Cardiac septum (tissue), 1 donor: ENCODE results near the gene DOK1. TPM values are rescaled to one million over a fixed set of nuclear protein-coding genes. Genes with fewer than 3 reads are reported as not detected.

ENCODE experiments used
- DNase-seq: peaks from one replicate; pipeline ENCODE4 v3.0.0-alpha.2; 2020; ENCODE audit warnings: low spot score
- intact Hi-C: fragments of 100-400 bp; cut with DNase I; formaldehyde crosslinking; loops from one replicate; pipeline ENCODE4 v1.14.0; 2022
- total RNA-seq: library from RNA; stranded (reverse); fragmentation: NEBNext Ultra II Directional; extraction: Animal tissue kit (Norgen Biotek cat#: 25700); gene quantifications from one replicate; pipeline ENCODE4 v1.2.1, GENCODE V29; 2021
- donor health status: DM: no; HTN: no; CAD: no.

Gene DOK1
- total RNA-seq, 1 donor from 2014 or later: 3.9 TPM

DNA sequence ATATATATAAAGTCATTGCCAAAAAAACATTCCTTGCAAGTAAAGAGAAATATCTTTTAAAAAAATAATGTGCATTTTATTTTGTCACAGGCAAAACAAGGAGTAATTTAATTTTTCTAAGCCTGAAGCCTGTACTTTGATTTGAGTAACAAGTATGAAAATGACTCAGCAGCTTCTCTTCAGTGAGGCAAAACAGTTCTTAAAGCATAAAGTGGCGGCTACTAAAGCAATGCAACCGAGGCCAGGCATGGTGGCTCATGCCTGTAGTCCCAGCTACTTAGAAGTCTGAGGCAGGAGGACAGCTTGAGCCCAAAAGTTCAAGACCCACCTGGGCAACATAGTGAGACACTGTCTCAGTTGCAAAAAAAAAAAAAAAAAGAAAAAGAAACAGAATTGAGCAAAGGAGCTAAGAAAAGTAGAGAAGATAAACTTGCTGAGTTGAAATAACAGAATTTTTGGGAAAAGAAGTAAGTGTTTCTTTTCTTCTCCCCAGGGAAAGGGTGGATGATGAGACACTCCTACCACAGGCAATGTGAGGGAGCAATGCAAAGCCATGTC lies 29.6 kb downstream of the DOK1 start:
- DNase-seq: no peak
- intact Hi-C loops: no loop called here

DNA sequence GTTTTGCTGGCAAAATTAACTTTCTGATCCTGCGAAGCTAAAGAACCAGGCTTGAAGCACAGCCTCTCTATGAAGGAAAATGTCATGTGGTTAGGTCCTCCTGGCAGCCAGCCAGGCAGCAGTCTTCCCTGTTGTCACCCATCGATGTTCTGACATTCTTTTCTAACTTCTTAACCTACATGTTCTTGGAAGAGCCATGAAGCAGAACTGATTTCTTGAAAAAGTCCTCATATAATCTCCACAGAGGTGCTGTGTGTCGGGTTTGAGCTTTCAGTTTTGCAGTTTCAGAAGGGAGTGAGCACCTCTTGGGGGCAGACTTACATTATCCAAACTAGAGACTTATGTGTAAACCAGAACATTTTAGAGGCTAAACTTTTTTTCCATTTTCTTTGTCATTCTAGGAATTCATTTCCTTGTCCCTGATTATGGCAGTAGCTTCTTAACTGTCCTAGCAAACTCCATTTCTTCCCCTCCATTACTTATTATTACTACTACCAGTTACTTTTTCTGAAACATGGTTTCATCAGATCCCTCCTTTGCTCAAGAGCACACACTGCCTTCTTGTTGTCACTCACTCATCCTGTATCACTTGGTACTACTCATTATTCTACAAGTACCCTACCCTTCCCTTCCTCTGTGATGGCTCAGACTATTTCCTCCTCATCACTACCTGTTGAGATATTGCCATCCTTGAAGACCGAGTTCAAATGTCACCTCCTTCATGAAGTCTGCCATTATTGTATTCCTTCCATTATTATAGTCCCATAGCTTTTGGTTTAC lies 31.1 kb downstream of the DOK1 start:
- intact Hi-C loops: loop anchor here (5.0 kb wide), 2 partner anchors 58 to 83 kb away; partner anchors contain the start of genes AUP1, DQX1 and HTRA2
- DNase-seq: no peak

DNA sequence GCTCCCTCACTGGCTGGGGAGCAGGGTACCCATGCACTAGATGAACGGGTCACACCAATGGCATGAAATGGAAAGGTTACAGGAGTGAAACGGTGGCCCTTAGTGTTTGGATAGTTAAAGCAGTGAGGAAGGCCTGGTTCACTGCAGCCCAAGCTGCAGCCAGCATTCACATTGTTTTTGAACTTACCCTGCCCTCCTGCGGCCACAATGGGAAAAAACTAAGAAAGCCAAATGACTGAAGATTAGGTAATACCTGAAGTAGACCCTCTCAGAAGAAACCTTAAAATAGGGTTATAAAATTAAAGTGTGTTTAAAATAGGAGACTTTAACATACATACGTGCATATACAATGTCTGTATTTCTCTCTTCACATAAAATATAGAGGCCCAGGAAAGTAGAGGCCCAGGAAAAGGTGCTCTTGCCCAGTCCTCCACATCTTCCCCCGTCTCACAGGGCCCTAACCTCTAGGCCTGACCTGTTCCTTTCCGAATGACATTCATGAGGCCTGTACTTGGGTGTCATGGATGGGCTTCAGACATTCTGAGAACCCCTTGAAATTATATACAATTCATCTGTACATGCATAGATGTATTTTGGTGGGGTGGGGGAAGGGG lies 33.3 kb downstream of the DOK1 start:
- intact Hi-C loops: loop anchor here (1.0 to 5.0 kb wide), 3 partner anchors 60 to 104 kb away; partner anchors contain the start of genes AUP1, DQX1, HTRA2 and TTC31
- DNase-seq: peak; percentile 78

DNA sequence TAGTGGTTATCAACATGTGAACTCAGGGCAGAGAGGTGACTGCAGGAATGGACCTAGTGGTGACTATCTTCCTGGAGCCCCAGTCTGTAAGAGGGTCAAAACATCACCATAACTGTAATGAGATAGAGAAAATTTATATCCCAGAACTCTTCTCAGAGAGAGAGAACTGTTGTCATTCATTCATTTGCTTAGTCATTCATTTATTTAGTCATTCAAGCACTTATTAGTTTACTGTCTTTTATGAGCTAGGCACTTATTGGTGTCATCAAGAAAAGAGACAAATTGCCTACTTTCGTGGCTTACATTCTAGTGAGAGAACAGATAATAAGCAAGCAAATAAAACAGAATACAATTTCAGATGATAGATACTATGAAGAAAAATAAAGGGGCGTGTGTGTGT lies 34.1 kb downstream of the DOK1 start:
- DNase-seq: no peak

DNA sequence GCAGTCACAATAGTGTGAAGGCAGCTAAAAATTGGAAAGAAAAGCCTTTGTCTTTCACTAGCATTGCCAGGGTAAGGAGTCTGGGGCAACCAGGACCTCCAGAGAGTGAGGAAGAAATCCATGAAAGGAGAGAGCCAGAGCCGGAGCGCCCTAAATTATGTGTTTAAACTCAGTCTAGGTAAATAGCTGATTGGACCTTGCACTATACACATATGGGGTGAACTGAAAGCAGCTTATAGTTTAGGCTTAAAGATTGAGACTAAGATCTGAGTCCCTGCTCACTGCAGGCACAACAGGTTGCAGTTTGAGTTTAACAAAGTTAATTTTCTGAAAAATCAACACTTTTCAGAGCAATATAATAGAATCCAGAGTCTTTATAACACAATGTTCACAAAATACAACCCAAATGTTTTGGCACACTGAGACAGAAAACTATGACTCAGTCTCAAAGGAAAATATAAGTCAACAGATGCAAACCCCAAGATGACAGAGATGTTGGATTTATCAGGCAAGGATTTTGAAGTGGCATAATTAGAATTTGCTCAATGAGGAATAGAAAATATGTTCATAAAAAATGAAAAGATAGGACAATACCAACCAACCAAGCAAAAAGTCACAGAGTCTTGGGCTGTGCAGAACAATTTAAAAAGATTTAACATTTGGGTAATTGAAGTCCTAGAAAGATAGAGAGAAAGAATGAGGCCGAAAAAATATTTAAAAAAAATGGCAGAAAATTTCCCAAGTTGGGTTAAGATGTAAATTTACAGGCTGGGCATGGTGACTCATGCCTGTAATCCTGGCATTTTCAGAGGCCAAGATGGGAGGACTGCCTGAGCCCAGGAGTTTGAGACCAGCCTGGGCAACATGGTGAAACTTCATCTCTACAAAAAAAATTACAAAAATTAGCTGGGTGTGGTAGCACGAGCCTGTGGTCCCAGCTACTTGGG lies 39.6 kb downstream of the DOK1 start:
- DNase-seq: no peak
- intact Hi-C loops: no loop called here

More for the DNA sequence above, 34.1 kb downstream of the DOK1 start:
- intact Hi-C loops: loop anchor here (5.0 kb wide), 2 partner anchors 61 to 86 kb away; partner anchors contain the start of genes AUP1, DQX1 and HTRA2

DNA sequence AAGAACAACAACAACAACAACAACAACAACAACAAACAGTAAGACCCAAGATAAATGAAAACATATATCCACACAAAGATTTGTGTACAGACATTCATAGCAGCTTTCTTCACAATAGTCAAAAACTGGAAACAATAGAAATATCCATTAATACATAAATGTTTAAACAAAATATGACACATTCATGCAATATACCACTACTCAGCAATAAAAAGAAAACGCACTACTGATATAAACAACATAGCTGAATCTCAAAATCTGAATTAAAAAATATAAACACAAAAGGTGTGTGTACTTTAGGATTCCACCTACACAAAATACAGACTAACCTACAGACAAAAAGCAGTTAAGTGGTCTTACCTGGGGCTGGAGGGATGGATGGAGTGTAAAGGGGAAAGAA lies 42.1 kb downstream of the DOK1 start:
- no peak for DNase-seq

DNA sequence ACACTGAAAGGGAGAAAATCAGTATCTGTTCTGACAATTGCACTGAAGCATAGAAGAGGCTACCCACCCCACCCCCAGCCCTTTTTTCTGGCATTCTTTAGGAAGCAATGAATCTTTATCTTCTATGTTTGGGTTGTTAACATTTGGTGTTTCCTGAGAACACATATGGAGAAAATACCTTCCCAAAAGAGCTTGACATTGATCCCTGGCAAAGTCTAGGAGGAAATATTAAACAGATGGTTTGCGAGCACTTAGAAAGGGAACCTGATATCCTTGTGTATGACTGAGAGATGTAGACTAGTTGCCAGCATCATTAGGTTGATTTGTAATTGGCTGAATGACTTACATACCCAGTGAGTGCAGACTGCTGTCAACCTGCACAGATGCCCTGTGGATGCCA lies 42.9 kb downstream of the DOK1 start:
- intact Hi-C loops: no loop called here
- no peak for DNase-seq

More for the DNA sequence above, 42.1 kb downstream of the DOK1 start:
- intact Hi-C loops: no loop called here

DNA sequence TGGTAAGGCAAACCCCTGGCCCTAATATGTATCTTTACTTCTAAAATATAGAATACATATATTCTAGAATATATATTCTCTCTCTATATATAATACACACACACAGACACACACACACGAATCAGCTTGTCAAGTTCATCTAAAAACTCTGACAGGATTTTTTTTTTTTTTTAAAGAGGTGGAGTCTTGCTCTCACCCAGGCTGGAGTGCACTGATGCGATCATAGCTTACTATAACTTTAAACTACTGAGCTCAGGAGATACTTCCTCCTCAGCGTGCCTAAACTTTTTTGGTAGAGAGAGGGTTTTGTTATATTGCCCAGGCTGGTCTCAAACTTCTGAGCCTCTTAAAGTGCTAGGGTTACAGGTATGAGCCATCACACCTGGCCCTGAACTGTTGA lies 45.2 kb downstream of the DOK1 start:
- intact Hi-C loops: no loop called here
- DNase-seq: no peak

DNA sequence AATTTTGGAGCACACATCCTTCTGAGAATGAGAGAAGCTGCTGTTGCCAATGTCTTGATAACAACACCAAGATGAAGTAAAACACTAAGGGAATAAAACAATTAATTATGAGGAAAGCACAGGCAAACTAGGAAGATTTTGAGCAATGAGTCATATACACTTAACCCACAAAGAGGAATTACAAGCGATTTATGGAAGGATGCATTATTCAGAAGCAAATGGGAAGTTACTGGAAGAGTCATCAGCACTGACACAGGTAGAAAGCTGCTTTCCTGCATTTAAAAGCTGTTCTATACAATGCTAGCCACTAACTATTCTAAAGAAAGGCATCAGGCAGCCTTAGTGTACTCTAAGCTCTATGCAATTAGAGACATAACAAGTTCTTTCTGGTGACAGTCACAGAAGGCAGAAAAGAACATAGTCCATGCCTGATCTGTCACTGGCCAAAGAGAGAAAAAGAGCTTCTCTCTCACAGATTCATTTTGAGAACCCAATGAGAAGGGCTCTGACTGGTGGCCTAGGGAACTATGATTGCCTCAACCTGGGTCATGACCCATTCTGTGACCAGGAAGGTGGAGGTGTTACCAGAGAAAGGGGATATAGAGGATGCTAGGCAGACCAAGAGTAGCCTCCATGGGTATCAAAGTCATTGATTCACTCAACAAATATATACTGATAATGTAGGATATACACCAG lies 48.2 kb downstream of the DOK1 start:
- DNase-seq: no peak
- intact Hi-C loops: no loop called here

DNA sequence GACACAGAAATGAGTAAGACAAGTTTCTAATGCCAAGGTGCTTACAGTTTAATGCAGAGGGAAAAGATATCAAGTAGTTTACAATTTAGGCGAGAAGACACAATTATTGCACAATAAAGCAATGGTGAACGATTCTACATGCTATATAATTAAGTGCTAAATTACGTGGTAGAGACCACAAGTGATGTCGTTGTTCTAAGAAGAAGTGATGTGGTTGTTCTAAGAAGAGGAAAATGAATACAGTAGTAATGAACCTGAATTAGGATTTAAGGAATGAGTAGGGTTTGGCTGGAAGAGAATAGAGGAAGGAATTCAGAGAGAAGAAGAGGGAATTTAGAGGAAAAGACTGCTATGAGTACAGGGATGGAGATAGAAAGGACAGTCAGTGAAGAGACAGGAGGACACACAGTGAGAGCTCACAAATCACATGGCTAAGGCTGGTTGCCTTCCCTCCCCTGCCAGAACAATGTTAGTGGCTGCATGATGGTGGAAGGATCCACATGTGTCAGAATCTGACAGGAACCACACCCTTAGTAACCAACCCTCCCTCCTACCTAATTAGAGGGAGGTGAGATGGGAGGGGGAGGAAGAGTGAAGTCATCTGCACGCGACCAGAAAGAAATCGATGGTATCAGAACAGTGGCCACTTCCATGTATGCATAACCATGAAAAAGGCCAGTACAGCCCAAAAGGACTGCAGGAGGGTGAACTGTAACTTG lies 48.9 kb downstream of the DOK1 start:
- DNase-seq: no peak
- intact Hi-C loops: no loop called here

DNA sequence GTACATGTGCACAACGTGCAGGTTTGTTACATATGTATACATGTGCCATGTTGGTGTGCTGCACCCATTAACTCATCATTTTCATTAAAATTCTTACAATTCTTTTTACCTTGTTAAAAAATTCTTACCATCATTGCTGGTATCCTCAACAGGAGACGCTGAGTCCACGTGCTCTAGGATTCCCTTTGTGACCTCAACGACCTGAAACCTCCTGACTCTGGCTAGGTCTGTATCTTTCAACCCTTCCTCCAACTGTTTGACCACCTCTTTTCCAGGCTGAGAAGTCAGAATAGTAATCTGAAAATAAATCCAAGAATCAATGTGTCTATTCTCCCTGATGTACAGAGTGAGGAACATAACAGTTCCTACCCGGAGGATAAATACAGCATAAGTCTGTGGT lies 52.4 kb downstream of the DOK1 start:
- no peak for DNase-seq
- intact Hi-C loops: no loop called here

Other genes starting within 250 kb of the DOK1 start
- gene SLC4A5, start 211.3 kb upstream of the DOK1 start, total RNA-seq: 3.6 TPM
- 233 TPM for gene DCTN1, start 174.4 kb upstream of the DOK1 start, total RNA-seq
- gene C2orf81, start 133.1 kb upstream of the DOK1 start, total RNA-seq: 1.1 TPM
- 2.6 TPM for gene WDR54, start 133.0 kb upstream of the DOK1 start, total RNA-seq
- 18.5 TPM for gene RTKN, start 112.8 kb upstream of the DOK1 start, total RNA-seq
- gene INO80B, start 99.6 kb upstream of the DOK1 start, total RNA-seq: 18.0 TPM
- 47.7 TPM for gene WBP1, start 96.3 kb upstream of the DOK1 start, total RNA-seq
- 20.6 TPM for gene MOGS, start 89.3 kb upstream of the DOK1 start, total RNA-seq
- 134 TPM for gene MRPL53, start 82.0 kb upstream of the DOK1 start, total RNA-seq
- gene CCDC142, start 71.7 kb upstream of the DOK1 start, total RNA-seq: 8.0 TPM
- 11.2 TPM for gene TTC31, start 71.6 kb upstream of the DOK1 start, total RNA-seq
- gene LBX2, start 55.1 kb upstream of the DOK1 start, total RNA-seq: 0.51 TPM
- 11.4 TPM for gene PCGF1, start 47.0 kb upstream of the DOK1 start, total RNA-seq
- gene TLX2, start 40.3 kb upstream of the DOK1 start, total RNA-seq: not detected
- not detected for gene DQX1, start 28.5 kb upstream of the DOK1 start, total RNA-seq
- gene AUP1, start 25.0 kb upstream of the DOK1 start, total RNA-seq: 50.0 TPM
- 25.0 TPM for gene HTRA2, start 24.8 kb upstream of the DOK1 start, total RNA-seq
- gene LOXL3, start 778 bp upstream of the DOK1 start, total RNA-seq: 2.8 TPM
- gene M1AP, start 93.6 kb downstream of the DOK1 start, total RNA-seq: not detected
- gene SEMA4F, start 99.5 kb downstream of the DOK1 start, total RNA-seq: 3.0 TPM